HCT116 (cell line): ENCODE measurements around the gene ERBB4. TPM values are rescaled to one million over a fixed set of nuclear protein-coding genes. Genes with fewer than 3 reads are reported as not detected.

Experiments
- ATAC-seq: fragments of 200-7000 bp; cut with Tn5 transposase; 2 replicates; pipeline ENCODE4 v1.9.1; 2020; ENCODE audit warnings: mild to moderate bottlenecking, moderate library complexity
- BruUV-seq: library from RNA; stranded (reverse); fragments of 400-500 nt; replicated peaks from 2 replicates; lab custom pipeline; 2021; lab: Mats Ljungman, UMichigan
- CTCF ChIA-PET: fragments of 300-600 bp; sonication (Branson Sonifier 250); formaldehyde crosslinking; loops from one replicate; lab custom pipeline; 2021; ENCODE audit warnings: antibody characterized with exemption; lab: Charles Lee
- POLR2A ChIA-PET: fragments of 300-600, 350-600 bp; sonication (Branson Sonifier 250); formaldehyde crosslinking; loops from one replicate; lab custom pipeline; 2021; ENCODE audit warnings: antibody characterized with exemption; lab: Charles Lee
- RAD21 ChIA-PET, 2 experiments: fragments of 300-600 bp; sonication (Branson Sonifier 250); formaldehyde crosslinking; loops; one replicate each; lab custom pipeline; 2023; ENCODE audit warnings: low total read pairs in 2 of 2; ENCODE audit not compliant: uncharacterized antibody in 2 of 2, unreplicated experiment in 2 of 2, low non-redundant PET in 1 of 2; lab: Charles Lee
- DNase-seq: peaks from one replicate; pipeline ENCODE4 v3.0.0-alpha.2; 2010; ENCODE audit warnings: low read depth, low spot score
- H2AFZ ChIP-seq: fragments of 200-600 bp; shearing (Covaris generic), sonication (generic); 2 replicates; pipeline ENCODE4 v1.6.1; 2017; ENCODE audit warnings: low read depth, mixed run types, mixed read lengths, antibody characterized with exemption, low read length; ENCODE audit not compliant: poor library complexity, severe bottlenecking
- H3K27ac ChIP-seq: 2 replicates; pipeline ENCODE4 v1.5.1; 2012; ENCODE audit warnings: low read depth, low read length
- H3K27me3 ChIP-seq: fragments of 200-600 bp; sonication (generic); 2 replicates; pipeline ENCODE4 v1.6.1; 2016; ENCODE audit warnings: mixed run types, low read length, mixed read lengths; ENCODE audit not compliant: insufficient read depth
- H3K36me3 ChIP-seq, 2 experiments: fragments of 200-500 bp in 1 of 2; fragments of 200-600 bp in 1 of 2; sonication (Bioruptor generic) in 1 of 2; sonication (generic) in 1 of 2; 2 replicates each; pipeline versions ENCODE4 v1.5.1 to v1.6.1; 2014 to 2016; ENCODE audit warnings: low read length in 2 of 2, inconsistent platforms in 1 of 2, mixed read lengths in 1 of 2, mixed run types in 1 of 2; ENCODE audit not compliant: insufficient read depth in 2 of 2, control insufficient read depth in 1 of 2
- H3K4me1 ChIP-seq, 2 experiments: fragments of 200-600 bp in 1 of 2; sonication (generic) in 1 of 2; 2 replicates each; pipeline versions ENCODE4 v1.5.1 to v1.6.1; 2012 to 2017; ENCODE audit warnings: low read length in 2 of 2, inconsistent platforms in 1 of 2, mild to moderate bottlenecking in 1 of 2, mixed read lengths in 1 of 2, mixed run types in 1 of 2, moderate library complexity in 1 of 2; ENCODE audit not compliant: insufficient read depth in 2 of 2, control insufficient read depth in 1 of 2
- H3K4me2 ChIP-seq: fragments of 200-600 bp; sonication (generic); 2 replicates; pipeline ENCODE4 v1.6.1; 2017; ENCODE audit warnings: mixed run types, low read length, mixed read lengths
- H3K4me3 ChIP-seq, 2 experiments: fragments of 200-600 bp in 1 of 2; sonication (generic) in 1 of 2; replicated peaks in 1 of 2; 2 replicates each; pipeline ENCODE4 v1.5.1; 2011 to 2016; ENCODE audit warnings: low read length in 2 of 2, control low read depth in 1 of 2, low read depth in 1 of 2, mild to moderate bottlenecking in 1 of 2, mixed read lengths in 1 of 2, mixed run types in 1 of 2
- H3K79me2 ChIP-seq: fragments of 200-600 bp; sonication (generic); 2 replicates; pipeline ENCODE4 v1.6.1; 2017; ENCODE audit warnings: mild to moderate bottlenecking, mixed run types, low read length, moderate library complexity, mixed read lengths; ENCODE audit not compliant: insufficient read depth
- H3K9ac ChIP-seq: fragments of 200-600 bp; sonication (generic); 2 replicates; pipeline ENCODE4 v1.6.1; 2016; ENCODE audit warnings: low read length, mixed read lengths
- H3K9me2 ChIP-seq: fragments of 200-600 bp; sonication (generic), shearing (Covaris generic); 2 replicates; pipeline ENCODE4 v1.6.1; 2017; ENCODE audit warnings: mixed run types, mild to moderate bottlenecking, moderate library complexity; ENCODE audit not compliant: insufficient read depth
- H3K9me3 ChIP-seq, 2 experiments: fragments of 200-500 bp in 1 of 2; fragments of 200-600 bp in 1 of 2; sonication (Bioruptor generic) in 1 of 2; sonication (generic) in 1 of 2; 2 replicates each; pipeline ENCODE4 v1.6.1; 2014 to 2017; ENCODE audit warnings: low read length in 2 of 2, mixed read lengths in 2 of 2, inconsistent platforms in 1 of 2, low read depth in 1 of 2, mild to moderate bottlenecking in 1 of 2, mixed run types in 1 of 2, moderate library complexity in 1 of 2; ENCODE audit not compliant: control insufficient read depth in 1 of 2, insufficient read depth in 1 of 2
- H4K20me1 ChIP-seq: fragments of 200-600 bp; sonication (generic), shearing (Covaris generic); 2 replicates; pipeline ENCODE4 v1.6.1; 2017; ENCODE audit warnings: mixed run types, mild to moderate bottlenecking, moderate library complexity; ENCODE audit not compliant: insufficient read depth
- CBX3 ChIP-seq: IDR thresholded peaks from 2 replicates; pipeline ENCODE4 v1.6.1; 2012; ENCODE audit warnings: low read depth
- CEBPB ChIP-seq: IDR thresholded peaks from 2 replicates; pipeline ENCODE4 v1.6.1; 2012; ENCODE audit warnings: low read depth
- EGR1 ChIP-seq: IDR thresholded peaks from 2 replicates; pipeline ENCODE4 v1.6.1; 2012; ENCODE audit warnings: low read depth
- EZH2 ChIP-seq: fragments of 200-600 bp; sonication (generic); IDR thresholded peaks from 2 replicates; pipeline ENCODE4 v1.6.1; 2017; ENCODE audit warnings: antibody characterized with exemption, mixed run types
- EZH2phosphoT487 ChIP-seq: fragments of 200-600 bp; IDR thresholded peaks from 2 replicates; pipeline ENCODE4 v1.6.1; 2018; ENCODE audit warnings: antibody characterized with exemption, borderline replicate concordance
- FOSL1 ChIP-seq: IDR thresholded peaks from 2 replicates; pipeline ENCODE4 v1.6.1; 2012; ENCODE audit warnings: low read depth
- JUND ChIP-seq: IDR thresholded peaks from 2 replicates; pipeline ENCODE4 v1.6.1; 2012
- SIN3A ChIP-seq: IDR thresholded peaks from 2 replicates; pipeline ENCODE4 v1.6.1; 2012; ENCODE audit warnings: low read depth
- SP1 ChIP-seq: IDR thresholded peaks from 2 replicates; pipeline ENCODE4 v1.6.1; 2012; ENCODE audit warnings: low read depth
- SRF ChIP-seq: IDR thresholded peaks from 2 replicates; pipeline ENCODE4 v1.6.1; 2012; ENCODE audit warnings: low read depth
- TCF7L2 ChIP-seq: IDR thresholded peaks from 2 replicates; pipeline ENCODE4 v1.7.0; 2011; ENCODE audit warnings: borderline replicate concordance, inconsistent platforms; ENCODE audit not compliant: insufficient read depth, insufficient read length; ENCODE audit errors: extremely low read depth
- YY1 ChIP-seq: IDR thresholded peaks from 2 replicates; pipeline ENCODE4 v1.6.1; 2011; ENCODE audit warnings: low read length, low read depth, moderate library complexity, mild to moderate bottlenecking; ENCODE audit not compliant: insufficient replicate concordance; ENCODE audit errors: extremely low read depth
- ZBTB33 ChIP-seq: IDR thresholded peaks from 2 replicates; pipeline ENCODE4 v1.6.1; 2011; ENCODE audit warnings: mild to moderate bottlenecking, low read length, moderate library complexity; ENCODE audit not compliant: insufficient replicate concordance; ENCODE audit errors: extremely low read depth
- ZFX ChIP-seq: fragments of 450-650 bp; IDR thresholded peaks from 2 replicates; pipeline ENCODE4 v1.6.1; 2017
- ZNF274 ChIP-seq: fragments of 200-500 bp; sonication (Bioruptor generic); IDR thresholded peaks from 2 replicates; pipeline ENCODE4 v1.6.1; 2014; ENCODE audit warnings: mild to moderate bottlenecking, low read depth, low read length, inconsistent platforms
- intact Hi-C: fragments of 100-400 bp; cut with micrococcal nuclease; formaldehyde crosslinking; loops from 2 replicates; pipeline ENCODE4 v1.10.0; 2022
- total RNA-seq: library from RNA; stranded (reverse); gene quantifications from one replicate; pipeline ENCODE4 v1.2.1, GENCODE V29; 2021; ENCODE audit not compliant: unreplicated experiment
- TF ChIP-seq, protein P1 (sequence below): IDR thresholded peaks from 2 replicates; pipeline ENCODE4 v1.6.1; 2012
- TF ChIP-seq, protein P2 (sequence below), 3 experiments: fragments of 200-600 bp in 1 of 3; sonication (generic) in 1 of 3; IDR thresholded peaks in 2 of 3; conservative IDR thresholded peaks in 1 of 3; 2 replicates each; pipeline ENCODE4 v1.5.1; 2012 to 2017; ENCODE audit warnings: low read depth in 2 of 3, low read length in 2 of 3, antibody characterized with exemption in 1 of 3, borderline replicate concordance in 1 of 3, control low read depth in 1 of 3, mild to moderate bottlenecking in 1 of 3, mixed read lengths in 1 of 3, mixed run types in 1 of 3, moderate library complexity in 1 of 3; ENCODE audit not compliant: insufficient read depth in 1 of 3
- TF ChIP-seq, protein P3 (sequence below): IDR thresholded peaks from 2 replicates; pipeline ENCODE4 v1.6.1; 2012; ENCODE audit warnings: low read depth

Gene ERBB4
- total RNA-seq, 1 experiment from 2014 or later = 0.10 TPM

- Histone ChIP-seq H3K36me3 (no peaks in the 10 kb centered on the region), H3K9ac (no peak overlapping the region), H3K4me2 (no peak overlapping the region), H2AFZ (no peak overlapping the region), H3K9me2 (no peaks in the 10 kb centered on the region), H3K9me3 (no peaks in the 10 kb centered on the region), H3K4me3 (no peak overlapping the region), H3K27ac (no peak overlapping the region), H3K4me1 (no peaks in the 10 kb centered on the region), H4K20me1 (no peaks in the 10 kb centered on the region)
- no TSS peak for BruUV-seq
- RAD21 ChIA-PET = no interaction called here
- POLR2A ChIA-PET = no interaction called here
- CTCF ChIA-PET = no interaction called here
- TF ChIP-seq SIN3A = no peak
- no peak for TF ChIP-seq ZBTB33
- no peak for TF ChIP-seq CEBPB
- no peak for TF ChIP-seq ZNF274
- TF ChIP-seq, protein P1, sequence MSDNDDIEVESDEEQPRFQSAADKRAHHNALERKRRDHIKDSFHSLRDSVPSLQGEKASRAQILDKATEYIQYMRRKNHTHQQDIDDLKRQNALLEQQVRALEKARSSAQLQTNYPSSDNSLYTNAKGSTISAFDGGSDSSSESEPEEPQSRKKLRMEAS = no peak
- no peak for TF ChIP-seq ZFX
- no peak for TF ChIP-seq EGR1
- no peak for TF ChIP-seq FOSL1
- TF ChIP-seq JUND = no peak
- TF ChIP-seq, protein P2, sequence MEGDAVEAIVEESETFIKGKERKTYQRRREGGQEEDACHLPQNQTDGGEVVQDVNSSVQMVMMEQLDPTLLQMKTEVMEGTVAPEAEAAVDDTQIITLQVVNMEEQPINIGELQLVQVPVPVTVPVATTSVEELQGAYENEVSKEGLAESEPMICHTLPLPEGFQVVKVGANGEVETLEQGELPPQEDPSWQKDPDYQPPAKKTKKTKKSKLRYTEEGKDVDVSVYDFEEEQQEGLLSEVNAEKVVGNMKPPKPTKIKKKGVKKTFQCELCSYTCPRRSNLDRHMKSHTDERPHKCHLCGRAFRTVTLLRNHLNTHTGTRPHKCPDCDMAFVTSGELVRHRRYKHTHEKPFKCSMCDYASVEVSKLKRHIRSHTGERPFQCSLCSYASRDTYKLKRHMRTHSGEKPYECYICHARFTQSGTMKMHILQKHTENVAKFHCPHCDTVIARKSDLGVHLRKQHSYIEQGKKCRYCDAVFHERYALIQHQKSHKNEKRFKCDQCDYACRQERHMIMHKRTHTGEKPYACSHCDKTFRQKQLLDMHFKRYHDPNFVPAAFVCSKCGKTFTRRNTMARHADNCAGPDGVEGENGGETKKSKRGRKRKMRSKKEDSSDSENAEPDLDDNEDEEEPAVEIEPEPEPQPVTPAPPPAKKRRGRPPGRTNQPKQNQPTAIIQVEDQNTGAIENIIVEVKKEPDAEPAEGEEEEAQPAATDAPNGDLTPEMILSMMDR (IDR thresholded peaks at IDR 0.05 in 2 of 3, conservative IDR thresholded peaks at IDR 0.05 in 1 of 3; ENCODE audit: borderline replicate concordance in 1 of 3, insufficient read depth in 1 of 3, low read depth in 2 of 3, low read length in 2 of 3) = no peak
- TF ChIP-seq EZH2phosphoT487 = no peak
- no peak for TF ChIP-seq EZH2
- no peak for TF ChIP-seq TCF7L2
- no peak for TF ChIP-seq CBX3
- TF ChIP-seq, protein P3, sequence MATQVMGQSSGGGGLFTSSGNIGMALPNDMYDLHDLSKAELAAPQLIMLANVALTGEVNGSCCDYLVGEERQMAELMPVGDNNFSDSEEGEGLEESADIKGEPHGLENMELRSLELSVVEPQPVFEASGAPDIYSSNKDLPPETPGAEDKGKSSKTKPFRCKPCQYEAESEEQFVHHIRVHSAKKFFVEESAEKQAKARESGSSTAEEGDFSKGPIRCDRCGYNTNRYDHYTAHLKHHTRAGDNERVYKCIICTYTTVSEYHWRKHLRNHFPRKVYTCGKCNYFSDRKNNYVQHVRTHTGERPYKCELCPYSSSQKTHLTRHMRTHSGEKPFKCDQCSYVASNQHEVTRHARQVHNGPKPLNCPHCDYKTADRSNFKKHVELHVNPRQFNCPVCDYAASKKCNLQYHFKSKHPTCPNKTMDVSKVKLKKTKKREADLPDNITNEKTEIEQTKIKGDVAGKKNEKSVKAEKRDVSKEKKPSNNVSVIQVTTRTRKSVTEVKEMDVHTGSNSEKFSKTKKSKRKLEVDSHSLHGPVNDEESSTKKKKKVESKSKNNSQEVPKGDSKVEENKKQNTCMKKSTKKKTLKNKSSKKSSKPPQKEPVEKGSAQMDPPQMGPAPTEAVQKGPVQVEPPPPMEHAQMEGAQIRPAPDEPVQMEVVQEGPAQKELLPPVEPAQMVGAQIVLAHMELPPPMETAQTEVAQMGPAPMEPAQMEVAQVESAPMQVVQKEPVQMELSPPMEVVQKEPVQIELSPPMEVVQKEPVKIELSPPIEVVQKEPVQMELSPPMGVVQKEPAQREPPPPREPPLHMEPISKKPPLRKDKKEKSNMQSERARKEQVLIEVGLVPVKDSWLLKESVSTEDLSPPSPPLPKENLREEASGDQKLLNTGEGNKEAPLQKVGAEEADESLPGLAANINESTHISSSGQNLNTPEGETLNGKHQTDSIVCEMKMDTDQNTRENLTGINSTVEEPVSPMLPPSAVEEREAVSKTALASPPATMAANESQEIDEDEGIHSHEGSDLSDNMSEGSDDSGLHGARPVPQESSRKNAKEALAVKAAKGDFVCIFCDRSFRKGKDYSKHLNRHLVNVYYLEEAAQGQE = no peak
- no peak for TF ChIP-seq SP1
- TF ChIP-seq YY1 = no peak
- TF ChIP-seq SRF = no peak
- TF ChIP-seq, all 23 proteins: peak for 0
- intact Hi-C loops = no loop called here
- no peaks in the 10 kb centered on the region for H3K79me2 ChIP-seq
- ATAC-seq = no peak
- H3K27me3 ChIP-seq = no peaks in the 10 kb centered on the region
- DNase-seq = no peak
Observed at GRCh38 chr2:211329882-211330281, 1208.7 kb downstream of the ERBB4 start.
